Parathyroid adenoma (tissue), 2 donors: ENCODE data around the gene S100PBP.

Experiments used
- H2AFZ ChIP-seq: fragments of 300-600 bp; sonication (generic); one replicate; pipeline ENCODE4 v1.7.0; 2017; ENCODE audit warnings: antibody characterized with exemption, mild to moderate bottlenecking
- H3K27ac ChIP-seq: fragments of 300-600 bp; sonication (generic); one replicate; pipeline ENCODE4 v1.7.0; 2017
- H3K27me3 ChIP-seq: fragments of 300-600 bp; sonication (generic); one replicate; pipeline ENCODE4 v1.7.0; 2017; ENCODE audit warnings: low read length; ENCODE audit not compliant: control insufficient read depth, insufficient read depth
- H3K36me3 ChIP-seq: fragments of 300-600 bp; sonication (generic); one replicate; pipeline ENCODE4 v1.7.0; 2017; ENCODE audit warnings: low read length; ENCODE audit not compliant: control insufficient read depth, insufficient read depth
- H3K4me1 ChIP-seq: fragments of 300-600 bp; sonication (generic); one replicate; pipeline ENCODE4 v1.7.0; 2017; ENCODE audit warnings: control low read depth
- H3K4me2 ChIP-seq: fragments of 300-600 bp; sonication (generic); one replicate; pipeline ENCODE4 v1.7.0; 2017; ENCODE audit warnings: low read length
- H3K4me3 ChIP-seq: fragments of 300-600 bp; sonication (generic); one replicate; pipeline ENCODE4 v1.7.0; 2017; ENCODE audit warnings: low read depth, low read length
- H3K79me2 ChIP-seq: fragments of 300-600 bp; sonication (generic); one replicate; pipeline ENCODE4 v1.7.0; 2017; ENCODE audit warnings: control low read depth
- H3K9ac ChIP-seq: fragments of 300-600 bp; sonication (generic); one replicate; pipeline ENCODE4 v1.7.0; 2017; ENCODE audit warnings: mild to moderate bottlenecking
- H3K9me3 ChIP-seq: fragments of 300-600 bp; sonication (generic); one replicate; pipeline ENCODE4 v1.7.0; 2017; ENCODE audit warnings: low read length; ENCODE audit not compliant: control insufficient read depth
- CTCF ChIP-seq: fragments of 300-600 bp; sonication (generic); IDR thresholded peaks from one replicate; pipeline ENCODE4 v1.7.0; 2017; ENCODE audit warnings: antibody characterized with exemption, mild to moderate bottlenecking
- donor health status: primary hyperparathyroidism.

The S100PBP gene

GRCh38 chr1:32811265-32811664 lies 6.2 kb upstream of the S100PBP start:
- Histone ChIP-seq H2AFZ (no peak overlapping the region), H3K36me3 (no peaks in the 10 kb centered on the region), H3K4me1 (no peaks in the 10 kb centered on the region), H3K4me2 (no peak overlapping the region), H3K4me3 (no peak overlapping the region), H3K79me2 (no peaks in the 10 kb centered on the region), H3K27ac (no peak overlapping the region), H3K27me3 (no peaks in the 10 kb centered on the region), H3K9ac (no peak overlapping the region), H3K9me3 (no peaks in the 10 kb centered on the region)
- TF ChIP-seq CTCF: no peak

- H3K27ac ChIP-seq: no peak overlapping the region
- H3K9me3 ChIP-seq: no peaks in the 10 kb centered on the region
- H2AFZ ChIP-seq: no peak overlapping the region
- H3K4me2 ChIP-seq: no peak overlapping the region
- peaks cover 6% of the 10 kb centered on the region for H3K79me2 ChIP-seq
- TF ChIP-seq CTCF: no peak
- H3K36me3 ChIP-seq: no peaks in the 10 kb centered on the region
- no peaks in the 10 kb centered on the region for H3K4me1 ChIP-seq
- no peaks in the 10 kb centered on the region for H3K27me3 ChIP-seq
- no peak overlapping the region for H3K4me3 ChIP-seq
- H3K9ac ChIP-seq: no peak overlapping the region
Measured at GRCh38 chr1:32811917-32812316, 5.5 kb upstream of the S100PBP start.

GRCh38 chr1:32813941-32814739 lies 3.3 kb upstream of the S100PBP start:
- H3K36me3 ChIP-seq: no peaks in the 10 kb centered on the region
- no peaks in the 10 kb centered on the region for H3K9me3 ChIP-seq
- H3K9ac ChIP-seq: no peak overlapping the region
- H3K27me3 ChIP-seq: no peaks in the 10 kb centered on the region
- H2AFZ ChIP-seq: no peak overlapping the region
- no peak overlapping the region for H3K4me3 ChIP-seq
- H3K4me1 ChIP-seq: peaks cover 3% of the 10 kb centered on the region
- H3K79me2 ChIP-seq: peaks cover 7% of the 10 kb centered on the region
- H3K4me2 ChIP-seq: no peak overlapping the region
- TF ChIP-seq CTCF: no peak
- H3K27ac ChIP-seq: no peak overlapping the region

GRCh38 chr1:32816676-32817158 lies 736 bp upstream of the S100PBP start:
- TF ChIP-seq CTCF: no peak
- Histone ChIP-seq H3K4me2 (peak overlapping the region; percentile 90), H3K4me1 (peaks cover 3% of the 10 kb centered on the region), H2AFZ (peak overlapping the region; percentile 79), H3K27me3 (no peaks in the 10 kb centered on the region), H3K9me3 (no peaks in the 10 kb centered on the region), H3K27ac (peak overlapping the region; percentile 88), H3K79me2 (peaks cover 13% of the 10 kb centered on the region), H3K4me3 (peak overlapping the region; percentile 96), H3K36me3 (no peaks in the 10 kb centered on the region), H3K9ac (peak overlapping the region; percentile 6)
